ENCODE measurements around the gene SPDYE3.
"Not testable (repeated sequence)": the region's sequence is repeated elsewhere in the genome, so short reads cannot be mapped to it uniquely, and the experiment has no call there.

The SPDYE3 gene, protein sequence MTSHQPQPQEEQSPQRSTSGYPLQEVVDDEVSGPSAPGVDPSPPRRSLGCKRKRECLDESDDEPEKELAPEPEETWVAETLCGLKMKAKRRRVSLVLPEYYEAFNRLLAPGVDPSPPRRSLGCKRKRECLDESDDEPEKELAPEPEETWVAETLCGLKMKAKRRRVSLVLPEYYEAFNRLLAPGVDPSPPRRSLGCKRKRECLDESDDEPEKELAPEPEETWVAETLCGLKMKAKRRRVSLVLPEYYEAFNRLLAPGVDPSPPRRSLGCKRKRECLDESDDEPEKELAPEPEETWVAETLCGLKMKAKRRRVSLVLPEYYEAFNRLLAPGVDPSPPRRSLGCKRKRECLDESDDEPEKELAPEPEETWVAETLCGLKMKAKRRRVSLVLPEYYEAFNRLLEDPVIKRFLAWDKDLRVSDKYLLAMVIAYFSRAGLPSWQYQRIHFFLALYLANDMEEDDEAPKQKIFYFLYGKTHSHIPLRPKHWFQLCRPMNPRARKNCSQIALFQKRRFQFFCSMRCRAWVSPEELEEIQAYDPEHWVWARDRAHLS

DNA sequence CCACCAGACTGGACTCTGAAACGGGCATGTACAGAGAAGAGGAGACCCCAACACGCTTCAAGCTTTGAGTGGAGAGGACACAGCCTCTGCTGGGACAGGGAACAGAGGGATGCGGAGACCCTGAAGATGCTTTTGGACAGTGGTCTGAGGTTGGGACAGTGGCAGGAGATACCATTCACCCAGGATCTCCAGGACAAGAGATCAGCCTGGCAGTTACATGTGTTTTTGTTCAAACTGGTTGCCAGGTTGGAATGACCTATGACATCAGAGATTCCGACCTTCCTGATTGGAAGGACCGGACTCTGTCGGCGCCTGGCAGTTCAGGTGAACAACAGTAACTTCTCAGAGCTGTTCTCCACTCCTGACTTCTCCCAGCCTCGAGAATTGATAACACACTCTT is at the start of gene SPDYE3:
Gene SPDYE3 (plus strand): TSS at position 301 of the 400 bp plus-strand sequence. CDS start 184 bp downstream, outside the sequence.
- not testable (repeated sequence) for DNase-seq (ENCODE audit: low spot score)

DNA sequence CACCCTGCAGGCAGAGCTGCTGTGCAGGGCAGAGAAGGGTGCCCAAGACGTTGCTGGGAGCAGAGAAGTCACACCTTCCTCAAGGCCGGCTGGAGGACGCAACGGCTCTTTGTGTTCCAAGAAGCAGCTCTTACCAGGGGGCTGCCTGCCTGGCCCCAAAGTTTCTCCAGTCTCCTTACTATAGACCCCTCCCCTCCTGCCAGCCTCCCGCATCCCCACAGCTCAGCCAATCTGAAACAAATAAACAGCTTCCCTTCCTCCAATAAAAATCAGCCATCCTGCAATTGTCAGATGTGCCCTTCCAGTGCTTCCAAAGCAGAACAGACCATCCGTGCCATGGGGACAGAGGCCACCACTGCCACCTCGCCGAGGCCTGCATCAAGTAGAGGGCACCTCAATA is 47.5 kb upstream of the SPDYE3 start:
- not testable (repeated sequence) for DNase-seq (ENCODE audit: low spot score)

DNA sequence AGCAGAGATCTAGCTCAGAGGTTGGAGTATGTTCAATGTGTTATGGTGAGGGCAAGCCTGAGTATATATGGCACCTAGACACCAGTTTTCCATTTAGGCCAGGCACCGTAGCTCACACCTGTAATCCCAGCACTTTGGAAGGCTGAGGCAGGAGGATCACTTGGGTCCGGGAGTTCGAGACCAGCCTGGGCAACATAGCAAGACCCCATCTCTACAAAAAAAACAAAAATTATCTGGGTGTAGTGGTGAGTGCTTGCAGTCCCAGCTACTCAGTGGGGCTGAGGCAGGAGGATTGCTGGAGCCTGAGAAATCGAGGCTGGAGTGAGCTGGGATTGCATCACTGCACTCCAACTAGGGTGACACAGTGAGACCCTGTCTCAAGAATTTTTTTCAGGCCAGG is 44.6 kb upstream of the SPDYE3 start:
- not testable (repeated sequence) for DNase-seq (ENCODE audit: low spot score)

DNA sequence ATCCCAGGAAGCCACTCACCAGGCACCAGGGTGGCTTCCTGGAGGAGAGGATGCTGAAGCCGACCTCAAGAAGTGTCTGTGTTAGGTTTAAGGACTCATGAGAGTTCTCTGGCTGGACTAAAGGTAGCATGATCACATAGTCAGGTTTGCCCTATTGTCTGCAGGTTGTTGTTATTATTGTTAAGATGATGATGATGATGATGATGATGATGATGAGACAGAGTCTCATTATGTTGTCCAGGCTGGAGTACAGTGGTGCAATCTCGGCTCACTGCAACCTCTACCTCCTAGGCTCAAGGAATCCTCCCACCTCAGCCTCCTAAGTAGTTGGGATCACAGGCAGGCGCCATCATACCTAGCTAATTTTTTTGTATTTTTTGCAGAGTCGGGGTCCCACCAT is 43.3 kb upstream of the SPDYE3 start:
- DNase-seq (ENCODE audit: low spot score): not testable (repeated sequence)

DNA sequence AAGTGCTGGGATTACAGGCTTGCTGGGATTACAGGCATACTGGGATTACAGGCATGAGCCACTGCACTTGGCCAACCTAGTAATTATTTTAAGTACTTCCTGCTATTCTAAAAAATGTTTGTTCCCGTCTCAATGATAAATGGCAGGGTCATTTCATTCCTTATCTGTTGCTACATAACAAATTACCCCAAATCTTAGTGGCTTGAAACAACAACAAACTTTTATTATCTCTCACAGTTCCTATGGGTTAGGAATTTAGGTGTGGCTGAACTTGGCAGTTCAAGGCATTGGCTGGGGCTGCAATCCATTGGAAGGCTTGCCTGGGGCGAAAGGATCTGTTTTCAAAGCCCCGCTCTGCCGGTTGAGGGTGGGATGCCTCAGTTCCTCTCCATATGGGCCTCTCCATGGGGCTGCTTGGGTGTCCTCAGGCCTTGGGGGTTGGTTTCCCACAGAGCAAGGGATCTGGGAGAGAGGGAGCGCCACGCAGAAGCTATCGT is 42.8 kb upstream of the SPDYE3 start:
- DNase-seq (ENCODE audit: low spot score): not testable (repeated sequence)

DNA sequence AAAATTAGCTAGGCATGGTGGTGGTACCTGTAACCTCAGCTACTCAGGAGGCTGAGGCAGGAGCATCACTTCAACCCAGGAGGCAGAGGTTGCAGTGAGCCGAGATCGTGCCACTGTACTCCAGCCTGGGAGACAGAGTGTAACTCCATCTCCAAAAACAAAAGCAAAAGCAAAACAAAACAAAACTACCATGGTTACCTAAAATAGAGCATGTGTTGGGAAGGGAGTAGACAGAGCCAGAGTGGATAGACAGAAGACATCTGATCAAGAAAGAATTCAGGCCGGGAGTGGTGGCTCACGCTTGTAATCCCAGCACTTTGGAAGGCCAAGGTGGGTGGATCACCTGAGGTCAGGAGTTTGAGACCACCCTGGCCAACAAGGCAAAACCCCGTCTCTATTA is 41.7 kb upstream of the SPDYE3 start:
- not testable (repeated sequence) for DNase-seq (ENCODE audit: low spot score)

DNA sequence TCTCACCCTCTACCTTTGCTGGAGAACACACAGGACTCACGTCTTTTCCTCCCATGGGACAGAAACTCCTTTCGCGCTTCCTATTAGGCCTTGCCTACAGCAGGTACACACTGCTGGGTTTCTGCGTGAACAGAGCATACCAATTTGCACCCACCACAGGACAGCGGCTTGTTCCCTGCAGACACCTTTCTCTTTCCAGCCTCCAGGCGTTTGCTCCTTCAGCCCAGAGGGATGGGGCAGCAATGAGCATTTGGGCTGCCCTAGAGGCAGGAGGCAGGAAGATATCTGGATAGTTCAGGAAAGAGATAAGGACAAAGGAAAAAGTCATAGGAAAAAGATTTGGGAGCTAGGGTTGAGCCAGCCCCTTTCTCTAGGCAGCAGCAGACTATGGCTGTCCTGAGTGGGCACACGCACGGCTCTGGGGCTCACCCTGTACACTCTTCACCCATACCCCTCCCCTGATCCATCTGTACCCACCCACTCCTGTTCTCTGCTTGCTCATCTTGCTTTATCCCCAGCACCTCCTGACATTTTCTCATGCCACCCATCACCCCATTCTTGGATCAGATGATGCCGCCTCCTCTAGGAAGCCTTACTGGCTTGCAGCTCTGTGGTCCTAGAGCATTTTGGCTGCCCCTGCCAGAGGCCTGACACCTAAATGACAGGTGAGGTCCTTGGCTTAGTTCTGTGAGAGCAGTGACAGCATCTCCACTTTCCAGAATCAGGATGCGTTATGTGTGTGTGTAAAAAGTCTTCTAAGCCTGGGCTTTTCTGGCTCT is 40.7 kb upstream of the SPDYE3 start:
- DNase-seq (ENCODE audit: low spot score): no peak

DNA sequence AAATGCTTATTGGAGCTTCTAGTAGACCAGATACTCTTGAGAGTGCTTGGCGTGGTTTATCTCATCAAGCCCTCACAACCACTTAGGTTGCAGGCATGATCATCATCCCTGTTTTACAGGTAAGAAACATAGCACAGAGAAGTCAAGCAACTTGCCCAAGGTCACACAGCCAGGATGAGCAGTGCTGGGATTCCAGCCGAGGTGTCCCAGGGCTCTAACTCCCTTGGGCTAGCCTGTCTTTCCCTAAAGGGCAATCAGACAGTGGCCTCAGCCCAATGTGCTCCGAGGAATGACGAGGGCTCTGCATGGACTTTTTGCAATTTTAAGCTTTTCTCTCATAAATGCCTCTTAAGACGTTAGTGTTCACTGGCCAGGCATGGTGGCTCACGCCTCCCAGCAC is 39.9 kb upstream of the SPDYE3 start:
- no peak for DNase-seq (ENCODE audit: low spot score)

DNA sequence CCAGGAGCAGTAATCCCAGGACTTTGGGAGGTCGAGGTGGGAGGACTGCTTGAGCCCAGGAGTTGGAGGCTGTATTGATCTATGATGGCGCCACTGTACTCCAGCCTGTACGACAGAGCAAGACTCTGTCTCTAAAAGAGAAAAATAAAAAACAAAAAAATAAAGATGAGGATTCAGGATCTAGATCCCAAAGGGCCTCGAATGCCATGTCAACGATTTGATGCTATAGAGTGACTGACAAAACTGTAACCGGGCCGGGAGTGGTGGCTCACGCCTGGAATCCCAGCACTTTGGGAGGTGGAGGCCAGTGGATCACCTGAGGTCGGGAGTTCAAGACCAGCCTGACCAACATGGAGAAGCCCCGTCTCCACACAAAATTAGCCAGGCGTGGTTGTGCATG is 38.6 kb upstream of the SPDYE3 start:
- not testable (repeated sequence) for DNase-seq (ENCODE audit: low spot score)

DNA sequence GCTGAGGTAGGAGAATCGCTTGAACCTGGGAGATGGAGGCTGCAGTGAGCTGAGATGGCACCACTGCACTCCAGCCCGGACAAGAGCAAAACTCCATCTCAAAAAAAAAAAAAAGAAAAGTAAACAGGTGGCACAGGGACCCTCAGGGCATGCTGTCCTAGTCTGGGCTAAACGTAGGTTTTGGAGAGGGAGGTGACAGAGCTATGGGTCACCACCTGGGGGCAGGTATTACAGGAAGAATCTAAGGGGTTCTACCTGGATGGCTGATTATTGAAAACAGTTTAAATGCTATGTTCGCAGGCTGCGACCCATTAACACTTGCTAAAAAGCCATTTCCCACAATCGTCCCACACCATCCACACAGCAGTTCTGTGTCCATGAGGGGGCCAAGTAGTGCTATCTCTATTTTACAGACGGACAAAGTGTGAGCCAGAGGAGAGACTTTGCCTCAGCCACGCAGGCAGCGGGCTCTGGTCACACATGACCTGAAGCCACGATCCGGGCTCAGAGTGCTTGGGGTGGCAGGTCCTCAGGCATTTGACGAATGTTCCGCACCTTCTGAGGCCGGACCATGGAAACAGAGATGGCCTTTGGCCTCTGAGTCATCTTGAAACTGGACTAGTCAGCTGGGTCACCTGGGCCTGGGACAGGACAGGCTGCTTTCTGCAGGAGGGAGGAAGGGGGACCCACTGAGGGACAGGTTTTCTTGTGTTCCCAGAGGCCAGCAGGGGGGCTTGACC is 38.0 kb upstream of the SPDYE3 start:
- not testable (repeated sequence) for DNase-seq (ENCODE audit: low spot score)

DNA sequence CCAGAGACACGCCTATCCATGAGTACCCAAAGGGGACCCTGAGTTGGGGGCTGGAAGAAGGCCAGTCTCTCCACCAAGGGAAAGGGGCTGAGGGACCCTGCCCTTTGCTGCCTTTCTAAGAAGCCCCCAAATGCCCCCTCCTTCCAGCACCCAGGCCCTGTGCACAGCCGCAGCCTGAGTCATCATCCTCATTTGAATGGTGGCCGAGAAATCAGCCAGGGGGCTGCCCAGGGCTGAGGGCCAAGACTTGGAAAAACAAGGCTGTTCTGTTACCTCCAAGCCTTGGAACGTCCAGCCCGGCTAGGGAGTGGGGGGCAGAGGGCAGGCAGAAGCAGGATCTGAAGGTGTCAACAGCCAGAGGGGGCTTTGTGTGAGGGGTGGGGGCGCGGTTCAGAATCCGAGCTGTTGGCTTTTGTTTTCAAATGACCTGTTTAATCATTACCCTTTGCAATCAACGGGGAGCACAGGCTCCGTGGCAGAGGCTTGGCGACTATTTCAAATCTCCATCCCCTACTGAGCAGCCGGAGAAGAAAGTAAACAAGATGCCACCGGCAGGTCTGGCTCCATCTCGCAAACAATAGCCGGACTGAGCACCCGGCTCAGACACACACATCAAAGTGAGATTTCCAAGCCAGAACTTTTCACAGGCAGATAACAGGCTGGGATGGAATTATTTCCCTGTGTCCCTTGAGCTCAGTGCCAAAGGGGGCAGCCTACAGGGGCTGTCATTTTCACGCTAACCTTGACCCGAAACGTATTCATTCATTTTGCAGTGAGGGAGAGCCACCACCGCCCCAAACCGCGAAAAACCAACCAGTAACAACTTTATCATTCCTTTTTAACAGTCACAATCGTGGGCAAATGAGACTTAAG is 37.2 kb upstream of the SPDYE3 start:
- not testable (repeated sequence) for DNase-seq (ENCODE audit: low spot score)

DNA sequence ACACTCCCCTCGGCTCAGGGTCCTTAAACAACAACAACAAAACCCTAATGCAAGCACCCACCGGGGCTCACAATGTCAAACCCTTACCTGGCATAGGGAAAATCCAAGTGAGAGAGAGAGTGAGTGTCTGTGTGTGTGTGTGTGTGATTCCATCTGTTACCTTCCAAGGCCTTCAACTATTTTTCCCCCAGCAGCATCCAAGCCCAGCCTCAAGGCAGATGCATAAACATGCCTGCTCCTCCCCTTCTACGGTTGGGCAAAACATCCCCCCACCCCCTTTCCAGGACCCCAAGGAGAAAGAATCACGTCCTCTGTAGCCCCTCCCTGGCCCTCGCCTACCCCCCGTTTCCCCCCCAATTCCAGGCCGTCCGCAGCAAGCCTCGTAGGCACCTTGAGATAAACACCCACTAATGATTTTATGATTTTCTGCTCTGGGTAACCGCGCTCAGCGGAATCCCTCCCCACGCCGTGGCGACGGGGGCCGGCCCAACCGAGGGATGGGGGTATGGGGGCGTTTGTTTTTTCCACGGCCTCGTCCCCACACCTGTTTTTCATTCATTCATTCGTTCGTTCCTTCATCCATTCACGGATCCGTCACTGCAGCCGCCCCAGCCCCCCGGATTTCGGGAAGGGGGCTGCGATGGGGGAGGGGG is 36.4 kb upstream of the SPDYE3 start:
- not testable (repeated sequence) for DNase-seq (ENCODE audit: low spot score)

DNA sequence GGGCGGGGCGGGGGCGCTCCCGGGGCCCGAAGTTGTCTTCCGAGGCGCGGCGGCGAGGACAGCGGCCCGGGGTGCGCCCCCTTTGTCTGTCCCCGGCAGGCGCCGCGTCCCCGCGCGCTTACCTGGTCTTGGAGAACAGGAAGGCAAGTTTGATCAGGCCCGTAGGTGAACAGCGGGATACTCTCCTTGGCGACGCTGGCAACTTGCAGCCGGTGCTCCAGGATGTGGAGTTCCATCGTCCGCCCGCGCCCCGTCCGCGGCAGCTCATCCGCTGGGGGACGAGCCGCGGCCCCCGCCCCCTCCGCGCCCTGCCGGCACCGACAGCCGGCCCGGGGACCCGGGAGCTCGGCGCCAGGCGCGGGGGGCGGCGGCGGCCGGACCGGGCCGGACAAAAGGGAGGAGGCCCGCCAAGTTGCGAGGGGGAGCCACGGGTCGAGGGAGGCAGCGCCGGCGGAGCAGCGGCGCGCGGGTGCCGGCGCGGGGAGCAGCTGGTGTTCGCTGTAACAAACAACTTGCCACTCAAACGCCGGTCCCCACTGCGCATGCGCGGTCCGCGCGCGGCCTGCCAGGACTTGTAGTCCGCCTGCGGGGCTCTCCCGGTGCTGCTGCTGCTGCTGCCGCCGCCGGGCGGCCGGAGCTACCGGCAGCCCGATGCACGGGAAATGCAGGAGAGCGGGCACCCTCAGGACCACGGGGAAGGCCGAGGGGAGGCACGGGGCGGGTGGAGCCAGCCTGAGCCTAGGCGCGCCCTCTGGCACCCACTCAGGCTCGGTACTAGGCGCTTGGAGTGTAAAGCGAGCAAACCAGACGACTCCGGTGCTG is 35.6 kb upstream of the SPDYE3 start:
- peak; percentile 92 for DNase-seq (ENCODE audit: low spot score)

DNA sequence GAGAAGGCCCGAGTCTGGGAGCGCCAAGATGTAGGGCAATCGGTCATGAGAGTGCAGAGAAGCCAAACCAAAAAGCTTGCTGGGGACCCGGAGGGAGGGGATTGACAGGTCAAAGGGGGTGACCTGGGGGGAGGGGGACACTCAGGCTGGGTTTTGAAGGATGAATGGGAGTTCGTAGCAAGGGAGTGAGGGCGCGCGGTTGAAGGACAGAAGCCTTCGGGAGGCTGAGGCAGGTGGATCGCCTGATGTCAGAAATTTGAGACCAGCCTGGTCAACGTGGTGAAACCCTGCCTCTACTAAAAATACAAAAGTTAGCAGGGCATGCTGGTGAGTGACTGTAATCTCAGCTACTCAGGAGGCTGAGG is 35.0 kb upstream of the SPDYE3 start:
- not testable (repeated sequence) for DNase-seq (ENCODE audit: low spot score)

DNA sequence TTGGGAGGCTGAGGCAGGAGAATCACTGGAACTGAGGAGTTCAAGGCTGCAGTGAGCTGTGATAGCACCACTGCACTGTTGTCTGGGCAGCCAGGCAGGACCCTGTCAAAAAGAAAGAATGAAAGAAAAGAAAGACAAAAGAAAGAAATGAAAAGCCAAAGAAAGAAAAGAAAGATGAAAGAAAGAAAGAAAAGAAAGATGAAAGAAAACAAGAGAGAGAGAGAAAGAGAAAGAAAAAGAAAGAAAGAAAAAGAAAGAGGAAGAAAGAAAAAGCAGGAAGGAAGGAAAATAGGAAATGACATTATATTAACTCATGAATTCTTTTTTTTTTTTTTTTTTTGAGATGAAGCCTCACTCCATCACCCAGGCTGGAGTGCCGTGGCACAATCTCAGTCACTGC is 32.4 kb upstream of the SPDYE3 start:
- DNase-seq (ENCODE audit: low spot score): no peak

DNA sequence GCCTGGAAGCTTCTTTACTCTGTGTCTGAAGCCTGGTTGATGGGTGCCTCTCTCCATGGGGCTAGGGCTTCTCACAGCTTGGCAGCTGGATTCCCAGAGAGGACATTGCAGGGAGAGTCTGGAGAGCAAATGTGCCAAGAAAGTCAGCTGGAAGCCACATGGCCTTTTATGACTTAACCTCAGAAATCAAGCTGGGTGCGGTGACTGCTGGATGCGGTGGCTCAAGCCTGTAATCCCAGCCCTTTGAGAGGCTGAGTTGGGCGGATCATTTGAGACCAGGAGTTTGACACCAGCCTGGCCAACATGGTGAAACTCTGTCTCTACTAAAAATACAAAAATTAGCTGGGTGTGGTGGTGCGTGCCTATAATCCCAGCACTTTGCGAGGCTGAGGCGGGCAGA is 31.4 kb upstream of the SPDYE3 start:
- DNase-seq (ENCODE audit: low spot score): not testable (repeated sequence)

DNA sequence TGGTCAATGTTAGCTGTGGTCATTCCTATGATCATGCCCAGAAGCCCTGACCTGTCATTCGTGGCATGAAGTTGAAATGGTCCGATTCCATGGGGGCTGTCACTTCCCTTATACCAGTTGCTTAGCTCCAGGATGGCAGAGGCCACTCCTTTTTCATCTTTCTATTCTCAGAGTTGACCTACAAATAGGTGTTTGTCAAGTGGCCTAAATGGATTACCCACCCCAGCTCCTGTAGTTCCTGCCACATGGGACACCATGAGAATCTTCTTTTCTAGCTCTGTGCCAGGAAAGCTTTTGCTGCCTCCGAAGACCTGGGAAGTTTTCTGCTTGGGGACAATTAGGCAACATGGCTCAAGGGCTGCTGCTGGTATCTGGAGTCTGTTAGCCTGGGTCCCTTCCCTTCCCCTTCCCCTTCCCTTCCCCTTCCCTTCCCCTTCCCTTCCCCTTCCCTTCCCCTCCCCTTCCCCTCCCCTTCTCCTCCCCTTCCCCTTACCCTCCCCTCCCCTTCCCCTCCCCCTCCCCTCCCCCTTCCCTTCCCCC is 25.4 kb upstream of the SPDYE3 start:
- not testable (repeated sequence) for DNase-seq (ENCODE audit: low spot score)

DNA sequence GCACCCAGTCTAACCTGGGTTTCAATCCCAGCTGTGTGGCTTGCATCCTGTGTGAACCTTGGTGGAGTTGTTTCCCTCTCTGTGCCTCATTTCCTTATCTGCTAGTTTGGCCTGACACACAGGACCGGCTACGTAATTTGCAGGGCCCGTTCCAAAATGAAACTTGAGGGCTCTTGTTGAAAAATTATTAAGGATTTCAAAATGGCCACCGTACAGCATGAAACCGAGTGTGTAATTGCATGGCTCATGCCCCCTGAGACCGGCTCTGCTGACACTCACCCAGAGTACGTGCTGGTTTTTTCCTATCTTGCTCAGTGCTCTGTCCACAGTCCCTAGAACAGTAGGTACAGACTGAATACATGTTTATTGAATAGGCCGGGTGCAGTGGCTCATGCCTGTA is 24.4 kb upstream of the SPDYE3 start:
- DNase-seq (ENCODE audit: low spot score): not testable (repeated sequence)
